Measurements from ENCODE around the gene MTG1.

DNA sequence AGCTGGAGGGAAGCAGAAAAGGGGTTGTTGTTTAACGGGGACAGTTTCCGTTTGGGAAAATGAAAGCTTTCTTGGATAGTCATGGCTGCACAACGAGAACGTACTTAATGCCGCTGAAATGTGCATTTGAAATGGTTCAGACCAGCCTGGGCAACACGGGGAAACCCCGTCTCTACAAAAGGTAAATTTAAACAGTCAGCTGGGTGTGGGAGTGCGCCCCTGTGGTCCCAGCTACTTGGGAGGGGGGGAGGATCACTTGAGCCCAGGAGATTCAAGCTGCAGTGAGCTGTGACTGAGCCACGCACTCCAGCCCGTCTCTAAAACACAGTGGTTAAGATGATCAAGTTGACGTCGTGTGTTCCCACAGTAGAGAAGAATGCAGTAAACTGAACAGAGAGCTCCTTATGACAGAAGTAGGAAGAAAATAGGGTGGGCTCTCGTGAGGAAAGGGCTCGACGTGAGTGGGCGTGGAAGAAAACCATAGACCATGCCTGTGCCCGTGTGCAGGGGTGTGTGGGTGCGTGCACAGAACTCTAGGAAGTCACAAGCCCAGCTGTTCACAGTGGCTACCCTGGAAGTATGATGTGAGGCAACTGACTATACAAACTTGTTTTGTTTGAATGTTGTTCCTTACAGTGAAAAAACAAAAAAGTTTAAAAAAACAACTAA lies 32.0 kb upstream of the MTG1 start:
- TF ChIP-seq REST (IDR thresholded peaks at IDR 0.05; ENCODE audit: unreplicated experiment) (no peak), JUNB (IDR thresholded peaks at IDR 0.05; ENCODE audit: unreplicated experiment) (no peak), CTCF (conservative IDR thresholded peaks at IDR 0.05; ENCODE audit: low read depth in 2 of 2) (no peak), POLR2AphosphoS5 (IDR thresholded peaks at IDR 0.05; ENCODE audit: low read depth) (no peak), EZH2 (IDR thresholded peaks at IDR 0.05; ENCODE audit: low read depth, unreplicated experiment) (no peak), CREB1 (CRISPR knock-in tag; IDR thresholded peaks at IDR 0.05; ENCODE audit: low read depth) (no peak)
